Activated T-helper 9 cell treated with anti-CD3 and anti-CD28 coated beads, Interleukin-2, amount 50 U/mL, for 16 hours (primary cell): ENCODE data around the gene TBC1D20.
"Not testable (repeated sequence)": the region's sequence is repeated elsewhere in the genome, so short reads cannot be mapped to it uniquely, and the experiment has no call there.

Experiments
- DNase-seq: peaks from one replicate; pipeline ENCODE4 v3.0.0-alpha.2; 2020; ENCODE audit warnings: low read depth

Gene TBC1D20

GRCh38 chr20:475463-476357, 13.4 kb upstream of the TBC1D20 start:
- DNase-seq = no peak

GRCh38 chr20:474581-474980, 12.2 kb upstream of the TBC1D20 start:
- DNase-seq = no peak

- DNase-seq = no peak
Measured at GRCh38 chr20:472889-473292, 10.6 kb upstream of the TBC1D20 start.

DNA sequence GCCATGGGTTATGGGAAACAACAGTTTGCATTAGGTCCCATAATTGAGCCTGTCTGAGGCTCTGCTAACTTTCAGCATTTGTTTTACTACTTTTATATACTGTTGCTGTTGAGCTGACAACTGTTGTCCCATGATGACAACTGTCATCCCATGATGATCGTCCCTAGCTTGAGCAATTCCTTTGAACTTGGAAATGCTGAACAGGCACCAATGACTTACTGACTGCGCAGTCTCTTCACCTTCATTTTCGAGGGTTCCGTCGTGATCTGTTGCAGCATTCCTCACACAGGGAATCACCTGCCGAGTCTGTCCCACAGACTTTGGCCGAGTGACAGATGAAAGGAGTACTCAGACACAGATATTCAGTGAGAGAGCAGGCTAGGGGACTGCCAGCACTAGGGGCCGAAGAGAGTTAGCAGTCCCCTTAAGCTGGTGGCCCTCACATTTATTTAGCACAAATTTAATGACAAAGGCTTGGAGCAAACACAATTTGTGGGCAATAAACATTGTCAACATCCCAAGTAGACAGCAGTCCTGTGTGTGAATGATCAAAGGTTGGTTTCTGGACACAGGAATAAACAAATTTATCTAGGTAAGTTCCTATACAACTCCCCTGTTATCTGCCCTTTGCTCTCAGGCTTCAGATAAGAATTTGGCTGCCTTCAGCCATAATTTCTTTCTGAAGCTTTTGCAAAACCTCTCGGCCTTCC, 10.0 kb upstream of the TBC1D20 start:
- DNase-seq = no peak

- no peak for DNase-seq
Measured at GRCh38 chr20:469746-470490, 7.6 kb upstream of the TBC1D20 start.

DNA sequence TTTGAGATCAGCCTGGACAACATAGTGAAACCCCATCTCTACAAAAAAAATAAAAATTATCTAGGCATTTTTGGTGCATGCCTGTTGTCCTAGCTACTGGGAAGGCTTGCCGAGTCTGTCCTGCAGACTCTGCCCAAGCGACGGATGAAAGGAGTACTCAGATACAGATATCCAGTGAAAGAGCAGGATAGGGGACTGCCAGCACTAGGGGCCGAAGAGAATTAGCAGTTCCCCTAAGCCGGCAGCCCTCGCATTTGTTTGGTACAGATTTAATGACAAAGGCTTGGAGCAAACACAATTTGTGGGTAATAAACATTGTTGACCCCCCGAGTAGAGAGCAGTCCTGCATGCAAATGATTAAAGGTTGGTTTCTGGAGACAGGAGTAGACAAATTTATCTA, 5.4 kb upstream of the TBC1D20 start:
- no peak for DNase-seq

DNA sequence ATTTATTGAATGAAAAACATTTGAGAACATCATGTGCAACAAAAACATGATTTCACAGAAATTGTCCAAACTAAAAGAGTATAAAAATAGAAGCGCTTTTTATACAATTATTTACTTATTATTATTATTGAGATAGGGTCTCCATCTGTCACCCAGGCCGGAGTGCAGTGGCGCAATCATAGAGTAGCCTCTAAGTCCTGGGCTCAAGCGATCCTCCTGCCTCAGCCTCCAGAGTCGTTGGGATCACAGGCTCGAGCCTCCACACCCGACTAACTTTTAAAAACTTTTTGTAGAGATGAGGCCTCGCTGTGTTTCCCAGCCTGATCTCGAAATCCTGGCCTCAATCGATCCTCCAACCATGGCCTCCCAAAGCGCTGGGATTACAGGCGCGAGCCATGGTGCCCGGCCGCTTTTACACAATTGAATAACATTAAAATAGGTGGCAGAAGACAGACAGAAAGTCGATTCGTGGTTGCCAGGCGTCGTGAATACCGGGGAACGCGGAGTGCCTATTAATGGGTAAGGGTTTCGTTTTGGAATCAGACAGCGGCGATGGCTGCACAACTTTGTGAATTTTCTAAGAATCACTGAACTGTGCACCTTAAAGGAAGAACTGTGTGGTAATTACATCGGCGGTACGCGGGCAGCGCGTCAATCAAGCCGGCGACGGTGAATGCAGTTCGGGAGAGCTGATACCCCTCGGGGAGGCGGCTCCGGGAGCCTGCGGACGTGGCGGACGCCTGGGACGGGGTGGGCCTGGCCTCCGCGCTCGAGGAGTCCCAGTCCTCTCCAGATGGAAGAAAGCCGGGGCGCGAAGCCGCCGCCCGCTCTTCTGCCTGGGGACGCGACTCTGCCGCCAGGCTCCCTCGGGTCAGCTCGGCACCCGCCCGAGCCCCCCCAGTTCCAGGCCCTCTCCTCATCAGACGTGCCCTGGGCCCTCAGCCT, 807 bp downstream of the TBC1D20 start:
- DNase-seq = peak; percentile 35

GRCh38 chr20:460707-461106, 1.6 kb downstream of the TBC1D20 start:
- no peak for DNase-seq

GRCh38 chr20:460180-460579, 2.2 kb downstream of the TBC1D20 start:
- DNase-seq = no peak

DNA sequence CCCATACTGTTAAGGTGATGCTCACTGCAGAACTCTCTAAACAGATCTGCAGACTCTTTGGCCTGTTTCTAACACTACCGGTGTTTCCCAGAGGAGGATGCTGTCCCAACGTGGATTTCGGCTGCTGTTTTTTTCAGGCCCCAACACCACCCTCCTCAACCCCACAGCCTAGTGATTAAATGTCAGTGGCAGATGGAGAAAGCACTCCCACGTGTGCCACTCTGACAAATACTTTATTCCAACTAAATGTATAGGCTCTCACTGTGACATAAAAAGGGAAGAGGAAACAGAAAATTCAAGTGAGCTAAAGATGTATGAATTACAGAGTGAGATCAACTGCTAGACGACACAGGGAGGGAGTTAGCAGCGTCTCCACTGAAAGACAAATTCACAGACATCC, 3.6 kb downstream of the TBC1D20 start:
- no peak for DNase-seq

DNA sequence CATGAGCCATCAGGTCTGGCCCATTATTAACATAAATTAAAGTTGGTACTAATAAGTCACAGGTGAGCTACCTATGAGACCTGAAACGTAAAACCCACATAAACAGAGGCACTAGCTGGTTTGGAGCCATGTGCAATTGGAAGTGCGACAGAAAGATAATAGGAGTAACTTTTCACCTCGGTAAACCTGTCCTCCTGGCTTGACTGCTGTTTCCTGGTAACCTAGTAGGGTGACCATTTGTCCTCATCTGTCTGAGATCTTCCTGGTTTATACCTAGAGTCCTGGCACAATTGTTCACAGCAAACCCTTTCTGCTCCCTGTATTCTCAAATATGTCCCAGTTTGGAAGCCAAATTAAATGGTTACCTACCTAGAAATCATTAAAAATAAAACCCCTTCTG, 7.4 kb downstream of the TBC1D20 start:
- no peak for DNase-seq

- not testable (repeated sequence) for DNase-seq
Measured at GRCh38 chr20:452021-452420, 10.3 kb downstream of the TBC1D20 start.

- no peak for DNase-seq
Measured at GRCh38 chr20:445514-446336, 16.6 kb downstream of the TBC1D20 start.

- no peak for DNase-seq
Measured at GRCh38 chr20:444862-445426, 17.4 kb downstream of the TBC1D20 start.

GRCh38 chr20:444117-444516, 18.2 kb downstream of the TBC1D20 start:
- no peak for DNase-seq

GRCh38 chr20:443223-443775, 19.0 kb downstream of the TBC1D20 start:
- no peak for DNase-seq

DNA sequence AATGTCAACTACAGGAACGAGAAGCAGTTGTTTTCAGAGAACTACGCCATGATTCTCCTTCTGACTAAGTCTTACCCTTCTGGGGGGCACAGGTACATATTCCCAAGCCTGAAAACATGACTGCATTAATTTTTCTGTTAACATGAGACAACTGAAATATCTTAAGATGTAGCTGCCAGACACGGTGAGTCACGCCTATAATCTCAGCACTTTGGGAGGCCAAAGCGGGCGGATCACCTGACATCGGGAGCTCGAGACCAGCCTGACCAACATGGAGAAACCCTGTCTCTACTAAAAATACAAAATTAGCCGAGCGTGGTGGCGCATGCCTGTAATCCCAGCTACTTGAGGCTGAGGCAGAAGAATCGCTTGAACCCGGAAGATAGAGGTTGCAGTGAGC, 21.7 kb downstream of the TBC1D20 start:
- DNase-seq = no peak

- no peak for DNase-seq
Measured at GRCh38 chr20:440148-440547, 22.2 kb downstream of the TBC1D20 start.

- DNase-seq = peak; percentile 24
Measured at GRCh38 chr20:438571-439469, 23.5 kb downstream of the TBC1D20 start.
